HUES48 (cell line): ENCODE results near the gene EMC10.
"Not testable (repeated sequence)": the region's sequence is repeated elsewhere in the genome, so short reads cannot be mapped to it uniquely, and the experiment has no call there.

Experiments
- H3K27ac ChIP-seq: one replicate; pipeline ENCODE4 v1.7.0; 2013; ENCODE audit warnings: low read depth, low read length, inconsistent platforms
- H3K27me3 ChIP-seq: 2 replicates; pipeline ENCODE4 v1.6.1; 2013; ENCODE audit warnings: mild to moderate bottlenecking, low read length; ENCODE audit not compliant: control insufficient read depth, insufficient read depth
- H3K36me3 ChIP-seq: 2 replicates; pipeline ENCODE4 v1.6.1; 2013; ENCODE audit warnings: low read length; ENCODE audit not compliant: control insufficient read depth, insufficient read depth
- H3K4me1 ChIP-seq: 2 replicates; pipeline ENCODE4 v1.6.1; 2013; ENCODE audit warnings: mild to moderate bottlenecking, low read length; ENCODE audit not compliant: control insufficient read depth, insufficient read depth
- H3K4me3 ChIP-seq: 2 replicates; pipeline ENCODE4 v1.5.1; 2013; ENCODE audit warnings: mild to moderate bottlenecking, low read depth, low read length
- H3K9ac ChIP-seq: 2 replicates; pipeline ENCODE4 v1.6.1; 2013; ENCODE audit warnings: mild to moderate bottlenecking, low read depth, low read length, moderate library complexity
- H3K9me3 ChIP-seq: 2 replicates; pipeline ENCODE4 v1.6.1; 2013; ENCODE audit warnings: low read length; ENCODE audit not compliant: control insufficient read depth, insufficient read depth

Gene EMC10

DNA sequence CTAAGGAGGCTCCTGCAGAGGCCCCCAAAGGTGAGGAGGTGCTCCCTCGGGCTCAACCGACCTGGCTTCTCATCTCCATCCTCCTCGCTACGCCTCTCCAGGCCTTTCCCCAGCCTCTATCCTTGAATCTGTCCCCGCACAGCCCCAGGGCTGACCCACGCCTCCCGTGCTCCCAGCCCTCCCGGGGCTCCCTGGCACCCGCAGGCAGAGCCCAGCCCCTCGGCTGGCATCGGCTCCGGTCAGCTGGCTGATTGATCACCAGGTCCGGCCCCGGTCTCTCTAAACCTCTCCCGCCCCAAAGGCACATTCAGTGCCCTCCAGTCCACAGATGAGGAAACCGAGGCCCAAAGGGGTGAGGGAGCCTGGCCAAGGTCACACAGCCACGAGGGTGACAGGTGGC, 41.1 kb upstream of the EMC10 start:
- H3K4me1 ChIP-seq = peaks cover 6% of the 10 kb centered on the region
- no peaks in the 10 kb centered on the region for H3K36me3 ChIP-seq
- H3K4me3 ChIP-seq = no peak overlapping the region
- H3K9me3 ChIP-seq = no peaks in the 10 kb centered on the region
- H3K27ac ChIP-seq = no peak overlapping the region
- H3K27me3 ChIP-seq = peaks cover 10% of the 10 kb centered on the region
- H3K9ac ChIP-seq = no peak overlapping the region

DNA sequence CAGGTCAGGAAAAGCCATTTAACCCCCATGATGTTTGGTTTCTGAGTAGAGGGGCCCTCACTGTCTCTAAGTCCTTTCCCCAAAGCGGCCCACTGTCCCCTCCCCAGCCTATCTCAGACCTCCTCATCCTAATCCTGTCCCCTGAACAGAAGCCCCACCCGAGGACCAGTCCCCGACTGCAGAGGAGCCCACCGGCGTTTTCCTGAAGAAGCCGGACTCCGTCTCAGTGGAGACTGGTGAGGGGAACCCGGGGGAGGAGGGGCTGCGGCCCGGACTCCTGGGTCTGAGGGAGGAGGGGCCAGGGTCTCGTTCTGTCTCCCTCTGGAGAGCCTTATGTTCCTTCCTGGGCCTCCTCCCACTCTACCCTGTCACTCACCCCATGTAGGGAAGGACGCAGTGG, 40.7 kb upstream of the EMC10 start:
- Histone ChIP-seq H3K9me3 (no peaks in the 10 kb centered on the region), H3K4me3 (no peak overlapping the region), H3K9ac (no peak overlapping the region), H3K36me3 (no peaks in the 10 kb centered on the region), H3K4me1 (peaks cover 6% of the 10 kb centered on the region), H3K27me3 (0 out of 2 replicates have a peak, but pooled peaks cover 6% of the 10 kb centered on the region), H3K27ac (no peak overlapping the region)

- no peaks in the 10 kb centered on the region for H3K36me3 ChIP-seq
- H3K27ac ChIP-seq = no peak overlapping the region
- no peak overlapping the region for H3K4me3 ChIP-seq
- no peaks in the 10 kb centered on the region for H3K27me3 ChIP-seq
- H3K4me1 ChIP-seq = peaks cover 3% of the 10 kb centered on the region
- H3K9me3 ChIP-seq = no peaks in the 10 kb centered on the region
- no peak overlapping the region for H3K9ac ChIP-seq
Measured at GRCh38 chr19:50437862-50438449, 38.4 kb upstream of the EMC10 start.

DNA sequence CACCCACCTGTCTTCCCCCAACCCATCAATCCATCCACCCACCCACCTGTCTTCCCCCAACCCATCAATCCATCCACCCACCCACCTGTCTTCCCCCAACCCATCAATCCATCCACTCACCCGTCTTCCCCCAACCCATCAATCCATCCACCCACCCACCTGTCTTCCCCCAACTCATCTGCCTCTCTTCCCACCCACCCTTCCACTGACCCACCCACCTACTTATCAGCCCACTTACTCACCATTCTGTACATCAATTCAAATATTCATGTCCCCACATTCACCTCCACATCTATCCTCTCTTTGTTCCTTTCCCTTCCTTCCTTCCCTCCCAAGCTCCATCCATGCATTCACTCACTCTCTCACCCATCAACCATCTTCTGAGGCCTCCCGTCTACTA, 37.2 kb upstream of the EMC10 start:
- not testable (repeated sequence) for H3K27ac ChIP-seq, H3K27me3 ChIP-seq, H3K36me3 ChIP-seq, H3K4me3 ChIP-seq, H3K4me1 ChIP-seq, H3K9ac ChIP-seq, H3K9me3 ChIP-seq

- H3K27me3 ChIP-seq = no peaks in the 10 kb centered on the region
- H3K4me3 ChIP-seq = no peak overlapping the region
- H3K9me3 ChIP-seq = no peaks in the 10 kb centered on the region
Measured at GRCh38 chr19:50444059-50444458, 32.2 kb upstream of the EMC10 start.

DNA sequence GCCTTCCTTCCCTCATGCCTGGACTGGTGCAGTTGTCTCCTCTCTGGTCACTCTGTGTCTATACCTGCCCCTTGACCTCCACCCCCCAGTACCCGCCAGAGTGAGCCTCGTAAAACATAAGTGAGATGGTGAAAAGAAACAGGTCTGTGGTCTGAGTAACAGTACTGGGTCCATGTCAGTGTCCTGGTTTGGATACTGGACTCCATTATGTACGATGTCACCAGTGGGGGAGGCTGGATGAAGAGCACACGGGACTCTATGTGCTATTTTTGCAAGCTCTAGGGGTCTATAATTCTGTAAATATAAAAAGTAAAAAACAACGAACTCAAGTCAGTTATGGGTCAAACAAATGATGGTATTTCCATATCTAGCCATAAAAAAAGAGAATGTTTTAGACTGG, 29.3 kb upstream of the EMC10 start:
- Histone ChIP-seq H3K27ac (no peak overlapping the region), H3K4me1 (peaks cover 3% of the 10 kb centered on the region; the same call in 1 of the 2 replicates), H3K4me3 (no peak overlapping the region), H3K9me3 (no peaks in the 10 kb centered on the region), H3K27me3 (no peaks in the 10 kb centered on the region), H3K36me3 (no peaks in the 10 kb centered on the region), H3K9ac (no peak overlapping the region)

More at GRCh38 chr19:50444059-50444458, 32.2 kb upstream of the EMC10 start:
- no peak overlapping the region for H3K27ac ChIP-seq
- H3K9ac ChIP-seq = no peak overlapping the region
- H3K36me3 ChIP-seq = no peaks in the 10 kb centered on the region
- H3K4me1 ChIP-seq = no peaks in the 10 kb centered on the region

DNA sequence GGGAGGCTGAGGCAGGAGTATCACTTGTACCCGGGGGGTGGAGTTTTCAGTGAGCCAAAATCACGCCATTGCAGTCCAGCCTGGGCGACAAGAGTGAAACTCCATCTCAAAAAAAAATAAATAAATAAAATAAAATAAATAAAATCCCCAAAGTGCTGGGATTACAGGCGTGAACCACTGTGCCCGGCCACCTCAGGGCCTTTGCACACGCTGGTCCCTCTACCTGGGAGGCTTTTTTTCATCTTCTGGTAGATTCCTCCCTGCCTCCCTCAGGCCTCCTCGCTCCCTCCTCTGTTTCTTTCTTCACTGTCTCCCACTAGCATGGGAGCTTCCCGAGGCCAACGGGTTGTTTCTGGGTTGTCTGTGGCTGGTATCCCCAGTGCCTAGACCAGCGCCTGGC, 28.6 kb upstream of the EMC10 start:
- H3K4me1 ChIP-seq = peaks cover 3% of the 10 kb centered on the region; the same call in 1 of the 2 replicates
- H3K27ac ChIP-seq = no peak overlapping the region
- H3K9ac ChIP-seq = no peak overlapping the region
- H3K4me3 ChIP-seq = no peak overlapping the region
- no peaks in the 10 kb centered on the region for H3K36me3 ChIP-seq
- H3K27me3 ChIP-seq = no peaks in the 10 kb centered on the region
- no peaks in the 10 kb centered on the region for H3K9me3 ChIP-seq

DNA sequence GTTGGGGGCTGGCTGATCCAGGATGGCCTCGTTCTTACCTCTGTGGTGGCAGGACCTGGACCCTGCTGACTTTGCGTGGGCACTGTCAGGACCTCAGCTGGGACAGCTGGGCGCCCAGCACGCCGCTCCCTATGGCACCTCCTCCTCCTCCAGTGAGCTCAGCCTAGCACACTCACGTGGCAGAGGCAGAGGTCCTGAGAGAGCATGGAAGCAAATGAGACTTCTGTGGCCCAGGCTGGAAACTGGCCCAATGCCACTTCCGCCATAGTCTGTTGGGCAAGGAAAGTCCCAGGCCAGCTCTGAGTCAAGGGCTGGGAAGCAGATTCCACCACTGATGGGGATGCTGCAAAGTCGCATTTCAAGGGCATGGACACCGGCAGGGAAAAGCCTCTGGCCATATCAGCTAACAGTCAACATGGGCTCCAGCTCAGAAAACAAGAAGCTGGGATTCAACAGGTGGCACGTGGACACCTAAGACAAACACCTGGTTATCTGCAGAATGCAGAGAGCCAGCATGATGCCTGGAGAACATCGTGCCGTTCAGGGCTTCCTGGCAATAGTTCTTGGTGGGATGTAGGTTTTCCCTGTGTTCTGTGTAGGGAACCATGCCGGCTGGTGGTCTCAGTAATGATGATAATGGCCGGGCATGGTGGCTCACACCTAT, 26.9 kb upstream of the EMC10 start:
- no peaks in the 10 kb centered on the region for H3K9me3 ChIP-seq
- no peaks in the 10 kb centered on the region for H3K27me3 ChIP-seq
- no peaks in the 10 kb centered on the region for H3K36me3 ChIP-seq
- no peak overlapping the region for H3K27ac ChIP-seq
- H3K9ac ChIP-seq = no peak overlapping the region
- peaks cover 3% of the 10 kb centered on the region; the same call in 1 of the 2 replicates for H3K4me1 ChIP-seq
- no peak overlapping the region for H3K4me3 ChIP-seq

DNA sequence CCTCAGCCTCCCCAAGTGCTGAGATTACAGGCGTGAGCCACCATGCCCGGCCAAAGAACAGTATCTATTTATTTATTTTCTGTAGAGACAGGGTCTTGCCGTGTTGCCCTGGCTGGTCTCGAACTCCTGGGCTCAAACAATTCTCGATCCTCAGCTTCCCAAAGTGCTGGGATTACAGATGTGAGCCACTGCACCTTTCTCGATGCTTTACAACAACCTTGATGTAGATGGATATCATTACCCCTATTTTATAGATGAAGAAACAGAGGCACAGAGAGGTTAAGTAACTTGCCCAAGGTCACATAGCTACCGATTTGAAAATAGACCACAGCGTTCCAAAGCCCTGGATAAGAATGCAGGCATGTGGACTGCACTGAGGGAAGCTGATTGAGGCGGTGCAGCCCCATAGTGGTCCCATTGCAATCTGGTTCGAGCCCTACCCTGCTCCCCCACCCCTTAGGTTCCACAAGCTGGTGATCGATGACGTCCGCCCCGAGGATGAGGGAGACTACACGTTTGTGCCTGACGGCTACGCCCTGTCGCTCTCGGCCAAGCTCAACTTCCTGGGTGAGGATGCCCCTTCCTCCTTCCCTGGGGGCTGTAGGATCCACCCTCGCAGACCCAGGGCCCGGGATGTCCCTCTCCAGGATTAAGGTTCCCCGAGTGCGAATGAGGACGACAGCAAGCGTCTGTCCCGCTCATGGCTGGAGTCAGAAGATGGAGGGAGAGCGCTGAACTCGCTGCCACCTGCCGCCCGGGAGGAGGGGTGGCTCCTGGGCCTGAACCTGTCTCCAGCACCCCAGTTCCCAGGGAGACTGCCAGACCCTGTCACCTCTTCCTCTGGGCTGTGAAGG, 25.7 kb upstream of the EMC10 start:
- Histone ChIP-seq H3K4me3 (no peak overlapping the region), H3K9me3 (no peaks in the 10 kb centered on the region), H3K36me3 (no peaks in the 10 kb centered on the region), H3K27ac (no peak overlapping the region), H3K27me3 (no peaks in the 10 kb centered on the region), H3K4me1 (peaks cover 3% of the 10 kb centered on the region; the same call in 1 of the 2 replicates), H3K9ac (no peak overlapping the region)

GRCh38 chr19:50451223-50451534, 25.1 kb upstream of the EMC10 start:
- Histone ChIP-seq H3K27me3 (no peaks in the 10 kb centered on the region), H3K36me3 (no peaks in the 10 kb centered on the region), H3K9ac (no peak overlapping the region), H3K27ac (no peak overlapping the region), H3K4me1 (peaks cover 3% of the 10 kb centered on the region; the same call in 1 of the 2 replicates), H3K9me3 (no peaks in the 10 kb centered on the region), H3K4me3 (no peak overlapping the region)

DNA sequence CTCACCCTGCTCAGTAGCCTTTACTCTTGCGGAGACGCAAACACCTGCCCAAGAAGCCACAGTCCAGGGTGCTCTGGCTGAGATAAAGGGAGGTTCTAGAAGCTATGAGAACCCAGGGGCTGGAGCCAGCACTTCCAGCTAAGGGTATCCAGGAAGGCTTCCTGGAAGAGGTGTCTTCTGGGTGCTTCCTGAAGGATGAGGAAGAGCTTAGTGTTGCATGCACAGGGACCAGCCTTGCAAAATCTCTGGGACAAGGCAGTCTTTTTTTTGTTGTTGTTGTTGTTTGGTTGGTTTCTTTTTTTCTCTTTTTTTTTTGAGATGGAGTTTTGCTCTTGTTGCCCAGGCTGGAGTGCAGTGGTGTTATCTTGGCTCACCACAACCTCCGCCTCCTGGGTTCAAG, 23.1 kb upstream of the EMC10 start:
- Histone ChIP-seq H3K36me3 (no peaks in the 10 kb centered on the region), H3K9me3 (no peaks in the 10 kb centered on the region)

More for the DNA sequence above, 23.1 kb upstream of the EMC10 start:
- no peak overlapping the region for H3K4me3 ChIP-seq
- H3K27me3 ChIP-seq = no peaks in the 10 kb centered on the region
- no peak overlapping the region for H3K9ac ChIP-seq
- H3K27ac ChIP-seq = no peak overlapping the region
- peaks cover 3% of the 10 kb centered on the region; the same call in 1 of the 2 replicates for H3K4me1 ChIP-seq
